Activated CD4-positive, alpha-beta T cell treated with anti-CD3 and anti-CD28 coated beads for 1 hour (primary cell): Measurements from ENCODE around the gene NEK3.
"Not testable (repeated sequence)": the region's sequence is repeated elsewhere in the genome, so short reads cannot be mapped to it uniquely, and the experiment has no call there.

Experiments used
- DNase-seq: peaks from one replicate; pipeline ENCODE4 v3.0.0-alpha.2; 2020

The NEK3 gene

DNA sequence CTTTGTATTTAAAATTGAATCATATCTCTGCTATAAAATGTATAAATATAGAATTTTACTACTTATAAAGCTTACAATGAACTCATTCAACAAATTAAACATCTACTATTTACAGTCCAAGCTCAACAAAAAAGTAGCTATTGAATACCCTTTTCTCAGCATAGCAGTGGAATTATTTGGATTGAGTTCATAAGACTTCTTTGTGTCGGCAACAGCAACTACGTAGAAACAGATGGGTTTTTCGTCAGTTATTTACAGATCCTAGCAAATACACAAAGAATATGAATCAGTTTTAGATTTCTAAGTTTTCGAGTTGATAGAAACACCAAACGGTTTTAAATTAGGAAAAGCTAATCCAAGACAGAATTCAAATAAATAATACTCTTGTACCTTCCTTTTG, 10.4 kb upstream of the NEK3 start:
- DNase-seq, result no peak

DNA sequence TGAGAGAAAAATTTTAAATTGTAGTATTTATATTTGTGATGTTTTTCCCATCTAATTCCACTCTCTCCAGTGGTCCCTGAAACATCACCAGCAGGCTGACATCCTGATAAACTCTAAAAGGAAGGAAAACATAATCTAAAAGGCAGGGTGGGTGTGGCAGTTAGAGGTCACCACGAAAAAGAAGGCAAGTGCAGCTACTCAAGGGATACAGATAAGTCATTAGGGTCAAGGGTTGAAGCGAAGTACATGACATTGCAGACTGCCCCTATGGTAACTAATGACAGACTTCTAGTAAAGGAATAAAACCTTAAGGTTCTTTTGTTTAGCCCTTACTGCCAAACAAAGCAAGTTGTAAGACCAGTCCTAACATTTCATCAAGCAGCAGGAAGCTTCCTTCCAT, 6.0 kb upstream of the NEK3 start:
- no peak for DNase-seq

DNA sequence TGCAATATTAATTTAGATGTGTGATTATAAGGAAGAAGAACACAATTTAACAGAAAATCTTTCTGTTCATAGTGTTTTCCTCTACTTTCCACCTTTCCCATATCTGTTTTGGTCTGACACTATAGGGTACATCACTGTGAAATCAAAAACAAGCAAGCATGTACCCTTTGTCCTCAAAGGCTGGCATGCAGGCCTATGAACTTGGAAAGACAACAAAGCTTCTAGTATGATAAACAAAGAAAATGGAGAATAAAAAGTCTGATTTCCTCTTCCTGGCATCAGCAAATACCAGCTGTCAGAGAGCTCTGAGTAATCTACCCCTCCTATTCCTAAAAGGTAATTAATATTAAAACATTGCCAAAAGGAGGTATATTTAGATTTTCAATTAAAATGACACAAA, 5.6 kb upstream of the NEK3 start:
- DNase-seq, result no peak

DNA sequence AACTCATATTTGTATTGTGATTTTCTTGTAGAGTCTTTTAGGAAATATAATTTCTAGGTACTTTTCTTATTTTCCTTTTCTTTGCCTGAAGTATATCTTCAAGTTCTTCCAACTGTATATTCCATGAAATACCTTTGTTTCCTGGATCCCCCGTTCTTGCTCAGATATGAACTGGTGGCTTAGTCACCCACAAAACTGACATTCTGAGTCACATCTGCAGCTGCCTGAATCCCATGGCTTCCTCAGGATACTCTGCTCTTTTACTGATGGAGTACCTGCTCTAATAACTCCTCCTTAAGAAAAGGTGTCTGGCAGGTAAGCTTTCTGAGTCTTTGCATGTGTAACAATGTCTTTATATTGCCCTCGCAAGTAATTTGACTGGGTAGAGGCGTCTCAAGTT, 4.5 kb upstream of the NEK3 start:
- DNase-seq, result not testable (repeated sequence)

DNA sequence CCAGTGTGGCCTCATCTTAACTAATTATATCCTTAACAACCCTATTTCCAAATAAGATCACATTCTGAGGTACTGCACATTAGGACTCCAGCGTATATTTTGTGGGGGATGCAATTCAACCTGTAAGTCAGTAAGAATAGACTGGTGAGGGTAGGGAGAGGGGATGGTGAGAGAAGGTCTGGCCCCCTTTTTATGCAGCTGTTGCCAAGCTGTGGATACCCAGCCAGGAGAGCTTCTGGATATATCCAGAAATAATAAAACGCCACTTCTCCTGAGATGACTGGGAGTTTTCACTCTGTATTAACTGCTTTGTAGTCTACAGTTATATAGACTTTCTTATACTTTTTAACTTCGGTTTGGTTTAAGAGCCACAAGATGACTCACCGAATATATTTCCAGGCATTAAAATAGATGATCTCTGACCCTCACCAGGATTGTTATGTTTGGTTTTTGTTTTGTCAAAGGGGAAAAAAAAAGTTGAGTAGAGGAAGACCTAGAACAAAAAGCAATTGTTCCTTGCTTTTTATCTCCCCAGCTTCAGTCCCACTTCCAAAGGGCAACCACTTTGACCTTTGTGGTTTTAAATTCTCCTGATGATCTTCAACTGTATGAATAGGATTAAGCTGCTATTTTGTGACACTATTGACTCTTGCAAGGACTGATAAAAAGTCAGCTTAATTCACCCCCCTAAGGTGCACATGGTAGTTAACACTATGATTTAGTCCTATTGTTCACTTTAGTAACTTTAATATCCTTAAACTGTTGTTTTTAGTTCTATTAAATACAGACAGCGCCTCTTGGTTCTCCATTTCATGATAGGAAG, 3.1 kb upstream of the NEK3 start:
- DNase-seq, result no peak

DNA sequence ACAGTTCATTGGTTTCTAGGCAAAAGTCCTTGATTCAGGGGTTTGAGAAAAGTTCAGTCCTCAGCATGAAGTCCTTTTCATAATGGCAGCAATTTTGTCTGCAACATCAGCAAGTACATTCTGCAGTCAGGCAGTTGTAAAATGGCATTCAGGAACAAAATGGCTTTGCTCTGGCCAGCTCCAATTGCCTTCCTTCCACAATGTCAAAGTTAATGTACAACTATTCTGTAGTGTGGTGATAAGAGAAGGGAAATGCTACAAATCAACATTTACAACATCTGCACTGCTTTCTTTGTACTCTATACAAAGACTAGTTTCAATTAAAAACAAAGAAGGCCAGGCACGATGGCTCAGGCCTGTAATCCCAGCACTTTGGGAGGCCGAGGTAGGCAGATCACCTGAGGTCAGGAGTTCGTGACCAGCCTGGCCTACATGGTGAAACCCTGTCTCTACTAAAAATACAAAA, 1.8 kb upstream of the NEK3 start:
- DNase-seq, result no peak

DNA sequence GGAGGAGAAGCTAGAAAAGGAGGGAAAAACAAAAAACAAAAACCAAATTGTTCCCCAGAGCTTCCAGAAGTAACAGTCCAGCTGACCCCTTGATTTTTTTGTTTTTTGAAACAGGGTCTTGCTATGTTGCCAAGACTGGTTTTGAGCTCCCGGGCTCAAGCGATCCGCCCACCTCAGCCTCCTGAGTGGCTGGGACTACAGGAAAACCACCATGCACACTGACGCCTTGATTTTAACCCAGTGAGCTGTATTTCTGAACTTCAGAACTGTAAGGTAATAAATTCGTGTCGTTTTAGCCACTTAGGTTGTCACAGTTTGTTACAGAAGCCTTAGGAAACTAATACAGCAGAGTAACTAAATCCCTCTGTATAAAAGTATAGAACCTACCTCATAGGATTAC, 1.1 kb upstream of the NEK3 start:
- DNase-seq, result no peak

DNA sequence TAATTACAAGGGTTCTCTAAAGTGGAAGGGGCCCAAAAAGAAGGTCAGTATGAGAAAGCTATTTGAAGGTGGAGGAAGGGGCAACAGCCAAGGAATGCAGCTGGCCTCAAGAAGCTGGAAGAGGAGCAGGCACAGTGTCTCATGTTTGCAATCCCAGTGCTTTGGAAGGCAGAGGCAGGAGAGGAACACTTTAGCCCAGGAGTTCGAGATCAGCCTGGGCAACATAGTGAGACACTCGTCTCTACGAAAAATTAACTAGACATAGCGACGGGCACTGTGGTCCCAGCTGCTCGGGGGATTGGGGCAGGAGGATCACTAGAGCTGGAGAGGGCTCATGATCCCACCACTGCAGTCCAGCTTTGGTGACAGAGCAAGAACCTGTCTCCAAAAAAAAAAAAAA, 656 bp upstream of the NEK3 start:
- no peak for DNase-seq

DNA sequence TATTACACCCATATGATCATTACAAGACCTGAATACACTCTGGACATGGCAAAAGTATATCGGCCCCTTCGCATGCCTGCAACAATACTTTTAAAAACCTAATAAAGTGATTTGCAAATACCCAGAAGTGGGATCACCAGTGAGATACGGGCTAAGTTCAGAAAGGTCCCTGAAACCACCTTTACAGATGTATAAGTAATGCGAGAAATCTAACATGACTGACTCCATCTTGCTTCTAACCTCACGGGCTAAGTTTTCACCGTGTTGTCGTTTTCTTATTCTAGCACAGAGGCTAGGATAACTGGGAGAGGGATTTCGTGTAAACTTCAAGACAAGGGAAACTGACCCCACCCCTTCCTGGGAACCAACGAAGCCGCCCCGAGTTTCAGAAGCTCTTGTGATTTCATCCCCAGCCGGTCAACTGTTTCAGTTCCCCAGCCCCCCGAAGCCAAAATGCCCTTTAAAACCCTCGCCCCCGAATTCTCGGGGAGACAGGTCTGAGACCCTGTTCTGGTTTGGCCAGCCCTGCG, 703 bp downstream of the NEK3 start:
- no peak for DNase-seq

DNA sequence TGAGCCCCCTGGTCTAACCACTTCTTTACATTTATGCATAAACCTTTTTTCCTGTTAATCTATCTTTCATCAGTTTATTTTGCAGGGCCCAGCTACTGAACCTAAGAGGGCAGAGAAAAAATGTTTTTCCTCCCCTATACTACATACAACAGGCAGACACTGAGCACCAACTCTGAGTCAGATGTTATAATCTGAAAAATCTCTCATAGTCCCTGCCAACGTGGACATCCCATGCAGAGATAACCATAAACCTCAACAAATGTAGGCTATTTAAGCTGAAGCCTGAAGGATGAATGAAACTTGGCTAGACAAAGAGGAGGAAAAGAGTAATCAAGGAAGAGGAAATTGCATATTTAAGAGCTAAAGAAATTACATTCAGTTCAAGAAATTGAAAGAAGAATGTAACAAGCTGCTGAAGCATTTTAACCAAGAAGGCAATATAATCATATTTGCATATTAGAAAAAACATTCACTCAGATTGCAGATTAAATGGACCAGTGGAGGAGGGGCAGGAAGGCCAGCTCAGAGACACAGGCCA, 2.6 kb downstream of the NEK3 start:
- no peak for DNase-seq

DNA sequence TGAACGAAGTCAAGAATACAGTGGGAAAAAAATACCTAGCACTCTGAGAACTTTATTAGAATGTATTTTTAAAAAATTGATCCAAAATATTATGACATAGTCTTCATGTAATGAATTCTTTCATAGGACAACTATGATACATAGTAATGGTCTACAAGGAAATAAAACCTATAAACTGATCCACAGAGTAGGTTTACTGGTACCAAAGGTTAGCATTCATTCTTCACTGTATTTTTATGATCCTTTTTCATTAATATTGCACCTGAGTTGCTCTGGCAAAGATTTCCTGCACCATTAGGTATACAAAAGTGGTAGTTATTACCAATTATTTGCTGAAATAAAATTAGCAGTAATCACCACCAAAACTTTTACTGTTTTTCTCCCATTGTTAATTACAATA, 4.2 kb downstream of the NEK3 start:
- DNase-seq, result no peak

DNA sequence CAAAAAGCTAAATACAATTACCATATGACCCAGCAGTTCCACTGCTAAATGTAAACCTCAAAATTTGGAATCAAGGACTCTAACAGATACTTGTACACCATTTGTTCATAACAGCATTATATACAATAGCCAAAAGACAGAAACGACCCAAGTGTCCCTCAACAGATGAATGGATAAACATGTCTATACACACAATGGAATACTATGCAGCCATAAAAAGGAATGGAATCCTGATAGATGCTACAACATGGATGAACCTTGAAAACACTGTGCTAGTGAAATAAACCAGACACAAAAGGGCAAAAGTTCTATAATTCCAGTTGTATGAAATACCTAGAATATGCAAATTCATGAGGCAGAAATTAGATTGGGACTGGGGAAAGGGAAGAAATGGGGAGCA, 12.2 kb downstream of the NEK3 start:
- DNase-seq, result no peak

DNA sequence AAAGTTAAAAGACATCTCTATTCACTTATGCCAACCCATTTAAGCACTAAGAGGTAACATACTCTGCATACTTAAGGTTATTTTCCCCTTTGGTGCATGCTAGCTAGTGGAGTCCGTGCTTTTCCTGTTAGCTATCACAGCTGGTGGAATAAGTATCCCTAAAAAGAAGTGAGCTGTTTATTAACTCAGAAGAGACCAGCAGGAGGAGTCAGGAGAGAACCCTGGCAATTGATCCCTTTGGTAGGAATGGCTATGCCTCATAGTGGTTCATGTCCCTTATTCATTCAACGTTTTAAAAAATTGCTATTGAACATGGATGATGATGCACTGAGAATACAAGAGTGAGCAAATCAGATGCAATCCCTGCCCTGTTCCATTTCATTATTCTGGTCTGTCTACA, 18.1 kb downstream of the NEK3 start:
- DNase-seq, result no peak

DNA sequence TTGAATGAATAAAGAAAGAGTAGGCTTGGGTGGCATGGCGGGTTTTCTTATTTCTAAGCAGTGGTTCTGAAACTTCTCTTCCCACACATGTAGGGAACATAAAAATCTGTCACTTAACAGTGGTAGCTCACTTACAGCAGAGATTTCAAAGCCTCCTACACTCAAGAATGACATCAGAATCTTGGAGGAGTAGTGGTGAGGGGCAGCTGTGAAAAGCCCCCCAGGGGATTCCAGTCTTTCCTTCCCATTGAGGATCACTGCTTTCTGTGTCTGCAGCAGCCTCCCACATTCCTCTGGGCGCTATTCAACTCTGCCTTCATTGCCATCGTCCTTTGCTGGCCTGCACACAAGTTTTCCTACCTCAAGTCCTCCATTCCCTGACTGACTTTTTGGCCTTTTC, 21.9 kb downstream of the NEK3 start:
- DNase-seq, result no peak

DNA sequence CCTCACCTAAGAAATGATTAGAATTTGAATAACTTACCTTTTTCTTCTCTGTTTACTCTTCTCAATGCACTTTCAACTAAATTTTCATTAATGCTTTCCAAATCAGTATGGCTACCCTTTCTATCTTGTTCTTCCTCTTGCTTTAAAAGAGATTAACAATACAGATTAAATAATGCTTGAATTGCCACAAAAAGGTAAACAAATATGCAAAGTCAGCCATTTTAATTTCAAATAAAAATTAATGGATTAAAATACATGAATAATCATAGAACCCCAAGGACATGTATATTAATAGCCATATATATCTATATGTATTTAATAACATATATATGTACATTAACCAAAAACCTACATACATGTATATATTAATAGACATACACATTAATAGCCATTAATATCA, 22.6 kb downstream of the NEK3 start:
- no peak for DNase-seq

DNA sequence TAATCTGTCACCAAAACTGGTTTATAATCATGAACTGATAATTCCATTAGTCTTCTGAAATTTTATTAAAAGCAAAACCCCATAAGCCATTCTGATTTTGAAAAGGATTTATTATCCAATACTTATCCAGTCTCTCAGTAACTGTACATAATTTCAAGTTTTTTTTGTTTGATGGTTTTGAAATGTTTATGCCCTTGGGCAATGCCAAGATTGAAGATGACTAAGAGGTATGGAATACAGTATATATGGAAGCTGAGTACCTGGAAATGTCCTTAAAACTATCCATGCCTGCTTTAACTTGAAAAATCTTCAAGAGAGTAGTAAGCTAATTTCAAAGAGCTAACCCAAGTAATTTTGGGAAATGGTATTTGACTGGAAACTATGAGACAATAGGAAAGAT, 28.8 kb downstream of the NEK3 start:
- DNase-seq, result no peak

DNA sequence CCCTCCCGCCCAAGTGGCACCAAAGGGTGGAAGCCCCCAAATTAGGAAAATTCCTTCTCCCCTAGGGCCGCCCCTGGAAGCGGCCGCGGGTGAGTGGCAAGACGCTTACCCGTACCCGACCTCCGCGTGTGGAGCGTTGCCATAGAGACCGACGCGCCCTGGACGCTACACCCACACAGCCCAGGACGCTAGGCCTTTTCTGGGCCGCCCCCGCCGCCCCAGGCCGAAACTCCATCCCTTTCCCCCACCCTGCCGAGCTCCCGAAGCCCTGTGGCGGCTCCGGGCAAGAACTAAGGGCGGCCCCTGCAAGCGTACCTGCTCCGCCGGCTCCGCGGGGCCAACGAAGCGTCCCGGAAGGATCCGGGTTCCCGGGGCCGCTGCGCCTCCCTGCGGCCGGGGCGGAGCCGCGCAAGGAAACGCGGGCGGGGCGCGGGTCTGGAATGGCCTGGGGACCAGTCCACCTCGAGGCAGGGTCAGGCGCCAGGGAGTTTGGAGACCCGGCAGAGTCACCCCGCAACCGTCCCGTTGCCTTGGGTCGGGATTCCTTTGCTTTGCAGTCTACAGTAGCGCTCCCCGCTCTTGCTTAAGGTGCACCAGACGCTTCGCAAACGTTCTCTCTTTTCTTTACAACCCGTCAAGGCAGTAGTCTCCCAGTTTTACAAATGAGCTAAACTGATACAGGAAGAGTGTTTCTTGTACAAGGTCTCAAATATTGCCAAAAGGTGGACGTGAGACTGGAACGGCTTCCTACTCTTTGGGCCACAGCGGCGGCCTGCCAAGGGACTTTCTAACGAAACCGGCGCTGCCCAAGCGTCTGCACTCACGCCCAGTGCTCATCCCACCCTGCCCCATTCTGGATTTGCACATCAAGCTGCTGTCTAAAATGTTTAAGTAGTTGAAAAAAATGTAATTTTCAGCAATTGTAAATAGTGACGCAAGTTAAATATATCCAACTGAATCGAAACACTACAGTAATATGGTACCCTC, 30.4 kb downstream of the NEK3 start, which contains the start of gene NEK5:
NEK5 (minus strand) TSS at position 360 of the 987 bp plus-strand sequence. CDS start 1,591 bp downstream, outside the sequence.
- peak; percentile 18 for DNase-seq

DNA sequence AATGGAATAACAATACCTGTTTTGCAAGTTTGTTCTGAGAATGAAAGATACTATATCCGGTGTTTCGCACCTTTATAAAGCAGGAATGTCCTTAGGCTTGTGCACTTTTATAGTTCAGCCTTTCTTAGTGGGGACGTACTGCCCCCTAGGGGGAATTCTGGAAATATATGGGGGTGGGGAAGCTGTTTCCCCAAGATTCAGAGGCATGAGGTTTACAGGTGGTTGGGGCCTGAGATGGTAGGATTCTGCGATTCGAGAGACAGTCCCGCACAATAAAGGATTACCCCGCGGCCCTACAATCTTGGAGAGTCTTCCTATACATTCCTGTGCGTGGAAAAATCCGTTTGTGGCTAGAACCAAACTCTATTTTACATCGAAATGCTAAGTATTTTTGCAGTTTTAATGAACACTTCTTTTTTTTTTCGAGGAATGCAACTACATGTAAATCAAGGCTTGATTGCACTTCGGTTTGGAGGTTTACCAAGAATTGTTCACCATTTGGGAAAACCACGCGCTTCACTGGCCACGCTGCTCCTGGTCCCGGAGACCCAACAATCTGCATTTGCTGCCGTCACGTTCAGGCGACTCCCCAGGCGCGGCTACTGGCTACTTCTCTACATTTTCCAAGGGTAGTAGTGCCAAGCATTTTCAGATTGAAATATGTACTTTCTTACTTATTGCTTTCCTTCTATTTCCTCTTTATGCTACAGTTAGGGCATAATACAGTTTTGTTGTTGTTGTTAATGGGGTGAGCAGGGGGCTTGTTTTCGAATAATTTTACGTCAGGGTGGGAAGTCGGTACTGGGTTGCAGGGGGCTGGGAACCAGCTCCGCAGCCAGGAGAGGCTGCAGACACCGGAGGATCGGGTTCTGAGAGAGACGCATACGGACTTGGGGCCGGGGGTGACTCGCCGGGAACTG, 31.4 kb downstream of the NEK3 start:
- peak; percentile 17 for DNase-seq

DNA sequence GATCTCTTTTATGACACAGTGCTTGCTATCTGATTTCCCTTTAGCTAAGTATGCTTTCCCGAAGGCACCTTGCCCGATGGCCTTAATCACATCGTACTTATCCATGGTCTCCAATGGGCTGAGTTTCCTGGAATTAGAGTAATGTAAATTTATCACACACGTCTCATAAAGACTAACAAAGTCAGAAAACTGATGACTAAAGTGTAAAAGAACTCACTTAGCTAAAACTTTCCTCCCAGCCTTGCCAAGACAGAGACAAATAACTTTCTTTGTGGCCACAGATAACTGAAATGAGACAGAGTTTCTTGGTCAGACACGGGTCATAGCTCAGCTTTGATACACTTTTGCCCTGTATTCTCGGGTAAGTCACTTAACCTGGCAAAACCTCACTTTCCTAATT, 32.0 kb downstream of the NEK3 start:
- no peak for DNase-seq

DNA sequence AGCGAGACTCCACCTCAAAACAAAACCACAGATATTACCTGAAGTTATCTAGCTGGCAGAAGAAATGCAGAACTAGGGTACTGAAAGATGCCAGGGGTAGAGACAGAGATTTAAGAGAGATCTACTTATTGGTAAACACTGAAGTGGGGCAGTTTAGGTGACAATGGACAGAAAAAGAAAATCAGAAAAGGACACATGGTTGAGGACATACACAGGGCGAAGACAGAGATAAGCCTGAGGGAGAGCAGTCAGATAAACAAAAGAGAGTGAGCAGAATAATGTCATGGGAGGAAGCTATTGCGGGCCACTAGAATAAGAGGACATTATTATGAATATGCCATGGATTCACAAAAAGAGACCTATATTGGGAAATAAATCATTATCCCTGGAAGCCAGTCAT, 33.9 kb downstream of the NEK3 start:
- DNase-seq, result no peak

DNA sequence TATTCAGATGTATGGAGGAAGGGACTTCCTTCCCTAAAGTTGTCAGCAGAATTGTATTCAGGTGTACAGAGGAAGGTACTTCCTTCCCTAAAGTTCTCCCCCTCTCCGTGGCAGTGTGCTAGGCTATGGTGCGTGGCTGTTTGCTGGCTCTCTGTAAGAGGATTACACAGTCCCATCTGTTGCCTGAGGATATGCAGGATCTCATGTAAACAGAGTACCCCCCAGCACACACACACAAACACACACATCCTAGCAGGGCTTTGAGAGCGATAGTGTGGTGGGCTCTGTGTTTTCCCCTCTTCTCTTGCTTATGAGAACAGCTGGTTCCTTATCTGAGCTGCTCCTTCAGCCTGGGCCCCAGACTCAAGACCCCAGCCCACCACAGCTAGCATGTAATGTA, 40.8 kb downstream of the NEK3 start:
- DNase-seq, result no peak

DNA sequence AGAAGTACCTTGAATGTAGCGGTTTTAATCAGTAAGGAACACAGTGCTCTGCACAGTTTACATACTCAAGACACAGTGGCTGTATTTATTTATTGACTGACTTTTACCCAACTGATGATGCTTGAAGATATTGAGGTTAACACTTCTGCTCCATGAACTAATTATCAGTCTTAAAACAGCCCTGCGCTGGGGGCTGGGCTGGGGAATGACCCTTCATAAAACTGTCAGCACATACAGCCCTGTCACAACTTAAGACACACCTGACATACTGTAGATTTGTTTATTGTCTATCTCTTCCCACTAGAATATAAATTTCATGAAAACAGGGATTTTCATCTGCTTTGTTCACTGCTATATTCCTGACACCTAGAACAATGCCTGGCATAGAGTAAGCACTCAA, 41.3 kb downstream of the NEK3 start:
- DNase-seq, result no peak
